DND-41 (cell line): Measurements from ENCODE around the gene HOXA13.

ENCODE experiments used
- ATAC-seq: fragments of 200-7000 bp; cut with Tn5 transposase; 3 replicates; pipeline ENCODE4 v1.9.1; 2021; ENCODE audit warnings: low read depth; ENCODE audit not compliant: insufficient read depth
- DNase-seq: peaks from one replicate; pipeline ENCODE4 v3.0.0-alpha.2; 2020
- H2AFZ ChIP-seq: 2 replicates; pipeline ENCODE4 v1.6.0; 2012; ENCODE audit warnings: low read depth, low read length
- H3K27ac ChIP-seq: 2 replicates; pipeline ENCODE4 v1.5.1; 2012; ENCODE audit warnings: low read length, inconsistent platforms
- H3K27me3 ChIP-seq: fragments of 200-600 bp; sonication (generic); 2 replicates; pipeline ENCODE4 v1.6.0; 2012; ENCODE audit warnings: low read length, mild to moderate bottlenecking, inconsistent platforms; ENCODE audit not compliant: insufficient read depth, poor library complexity
- H3K36me3 ChIP-seq: 2 replicates; pipeline ENCODE4 v1.5.1; 2012; ENCODE audit warnings: low read length, inconsistent platforms; ENCODE audit not compliant: insufficient read depth
- H3K4me1 ChIP-seq: 2 replicates; pipeline ENCODE4 v1.5.1; 2012; ENCODE audit warnings: mild to moderate bottlenecking, low read length; ENCODE audit not compliant: insufficient read depth
- H3K4me2 ChIP-seq: 2 replicates; pipeline ENCODE4 v1.6.0; 2012; ENCODE audit warnings: mild to moderate bottlenecking, moderate library complexity, low read length, inconsistent platforms; ENCODE audit not compliant: insufficient read depth
- H3K4me3 ChIP-seq, 2 experiments: fragments of 200-600 bp in 1 of 2; shearing (Covaris generic) in 1 of 2; 2 replicates each; pipeline ENCODE4 v1.5.1; 2012 to 2016; ENCODE audit warnings: inconsistent platforms in 2 of 2, low read length in 2 of 2, mild to moderate bottlenecking in 2 of 2, low read depth in 1 of 2, moderate library complexity in 1 of 2
- H3K79me2 ChIP-seq: 2 replicates; pipeline ENCODE4 v1.6.0; 2012; ENCODE audit warnings: low read length, inconsistent platforms; ENCODE audit not compliant: insufficient read depth
- H3K9ac ChIP-seq: 2 replicates; pipeline ENCODE4 v1.6.0; 2012; ENCODE audit warnings: low read depth, mild to moderate bottlenecking, inconsistent platforms, low read length, moderate library complexity
- H3K9me3 ChIP-seq: 2 replicates; pipeline ENCODE4 v1.5.1; 2012; ENCODE audit warnings: low read length, moderate library complexity, mild to moderate bottlenecking, inconsistent platforms; ENCODE audit not compliant: insufficient read depth, severe bottlenecking
- H4K20me1 ChIP-seq: 2 replicates; pipeline ENCODE4 v1.6.0; 2012; ENCODE audit warnings: low read length; ENCODE audit not compliant: insufficient read depth
- CTCF ChIP-seq: IDR thresholded peaks from 2 replicates; pipeline ENCODE4 v1.5.1; 2012; ENCODE audit warnings: borderline replicate concordance, low read length, moderate library complexity, mild to moderate bottlenecking; ENCODE audit not compliant: poor library complexity, severe bottlenecking; ENCODE audit errors: extremely low read depth
- EZH2 ChIP-seq: IDR thresholded peaks from 3 replicates; pipeline ENCODE4 v1.6.1; 2012; ENCODE audit warnings: borderline replicate concordance, low read depth, mild to moderate bottlenecking, moderate library complexity, low read length, inconsistent platforms; ENCODE audit not compliant: severe bottlenecking

HOXA13 gene

GRCh38 chr7:27178366-27178765, 21.5 kb downstream of the HOXA13 start:
- TF ChIP-seq CTCF: no peak
- no peak for TF ChIP-seq EZH2
- H3K9ac ChIP-seq: no peak overlapping the region
- peaks cover 3% of the 10 kb centered on the region for H3K27me3 ChIP-seq

DNA sequence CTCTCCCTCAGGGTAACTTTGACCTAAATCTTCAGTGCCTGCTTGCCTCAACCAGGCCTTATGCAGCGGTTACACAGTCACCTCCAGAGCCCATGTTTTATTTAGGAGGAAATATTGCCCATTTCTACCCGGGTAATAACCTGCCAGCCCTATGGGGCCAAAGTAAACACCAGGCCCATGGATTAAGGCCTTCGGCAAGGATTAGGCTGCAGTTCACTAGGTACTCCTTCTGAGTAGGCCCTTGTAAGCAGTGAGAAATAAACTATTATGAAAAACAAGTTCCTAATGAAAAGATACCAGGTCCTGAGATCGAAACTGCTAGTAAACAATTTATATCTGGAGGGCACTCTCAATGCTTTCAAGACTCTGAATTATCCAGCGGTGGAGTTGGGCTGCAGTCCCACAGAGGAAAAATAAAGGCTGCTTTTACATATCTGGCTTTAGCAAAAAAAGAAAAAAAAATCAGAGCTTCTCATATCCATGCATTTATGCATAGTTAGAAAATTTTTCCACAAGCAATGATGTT, 22.0 kb downstream of the HOXA13 start:
- TF ChIP-seq EZH2 (no peak), CTCF (no peak)
- ATAC-seq (no peak), DNase-seq (no peak)
- Histone ChIP-seq H3K4me2 (no peak overlapping the region), H3K4me3 (no peak overlapping the region), H3K9me3 (no peaks in the 10 kb centered on the region), H3K36me3 (no peaks in the 10 kb centered on the region), H3K79me2 (no peaks in the 10 kb centered on the region), H3K9ac (no peak overlapping the region), H3K27ac (no peak overlapping the region), H4K20me1 (no peaks in the 10 kb centered on the region), H3K4me1 (no peaks in the 10 kb centered on the region), H2AFZ (no peak overlapping the region), H3K27me3 (peaks cover 3% of the 10 kb centered on the region)

More at GRCh38 chr7:27178366-27178765, 21.5 kb downstream of the HOXA13 start:
- H3K79me2 ChIP-seq: no peaks in the 10 kb centered on the region
- H3K4me2 ChIP-seq: no peak overlapping the region
- H3K27ac ChIP-seq: no peak overlapping the region
- H4K20me1 ChIP-seq: no peaks in the 10 kb centered on the region
- H3K9me3 ChIP-seq: no peaks in the 10 kb centered on the region
- no peak for DNase-seq
- H2AFZ ChIP-seq: no peak overlapping the region
- H3K36me3 ChIP-seq: no peaks in the 10 kb centered on the region
- no peak for ATAC-seq
- H3K4me3 ChIP-seq: no peak overlapping the region
- no peaks in the 10 kb centered on the region for H3K4me1 ChIP-seq

GRCh38 chr7:27176962-27177794, 22.7 kb downstream of the HOXA13 start:
- Histone ChIP-seq H3K9me3 (no peaks in the 10 kb centered on the region), H3K4me3 (no peak overlapping the region), H3K4me1 (no peaks in the 10 kb centered on the region), H3K79me2 (no peaks in the 10 kb centered on the region), H2AFZ (no peak overlapping the region), H4K20me1 (no peaks in the 10 kb centered on the region), H3K36me3 (no peaks in the 10 kb centered on the region), H3K27ac (no peak overlapping the region), H3K27me3 (peaks cover 3% of the 10 kb centered on the region), H3K9ac (no peak overlapping the region), H3K4me2 (no peak overlapping the region)
- ATAC-seq (no peak), DNase-seq (no peak)
- TF ChIP-seq EZH2 (no peak), CTCF (no peak)
